ENCODE measurements around the gene ADCY5. TPM values are rescaled to one million over a fixed set of nuclear protein-coding genes. Genes with fewer than 3 reads are reported as not detected.

ADCY5 gene
- 1.3 and 2.1 TPM in 2 replicates for total RNA-seq

DNA sequence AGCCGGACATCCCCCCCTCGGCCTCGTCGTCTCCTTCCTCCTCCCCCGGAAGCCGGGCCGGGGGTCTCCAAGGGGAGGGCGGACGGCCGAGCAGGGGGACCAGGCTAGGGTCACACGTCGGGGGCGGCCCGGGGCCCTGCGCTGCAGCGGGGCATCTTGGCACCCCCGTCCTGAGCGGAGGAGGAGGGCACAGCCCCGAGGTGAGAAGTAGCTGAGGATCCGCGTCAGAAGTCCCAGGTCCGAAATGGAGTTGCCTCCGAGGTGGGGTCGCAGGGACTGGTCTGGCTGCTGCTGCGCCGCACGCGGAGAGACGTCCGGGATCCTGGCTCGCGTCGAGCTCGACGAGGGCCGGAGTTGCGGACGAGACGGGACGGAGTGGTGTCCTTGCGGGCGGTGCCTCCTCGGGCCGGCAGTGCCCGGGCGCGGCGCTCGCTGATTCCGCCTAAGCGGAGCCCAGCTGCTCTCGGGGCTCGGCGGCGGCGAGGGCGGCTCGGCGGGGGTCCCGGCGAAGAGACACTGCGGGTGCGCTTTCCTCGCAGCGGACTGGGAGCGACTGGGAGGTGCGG lies at the start of gene ADCY5:
Gene ADCY5, minus strand, starts transcription at position 555 of the 566 bp plus-strand sequence. Its CDS starts 545 bp downstream, at position 10.

Other genes with a start within 250 kb of the ADCY5 start
- gene SEC22A, start 247.1 kb downstream of the ADCY5 start, total RNA-seq: 46.7 and 62.4 TPM in 2 replicates
- gene HACD2, start 136.0 kb upstream of the ADCY5 start, total RNA-seq: 19.8 and 26.4 TPM in 2 replicates